ENCODE data around the gene COPZ2. TPM values are rescaled to one million over a fixed set of nuclear protein-coding genes. Genes with fewer than 3 reads are reported as not detected.

COPZ2 gene
- total and polyA plus RNA-seq, 9 of the 15 experiments (the other 6 are each of a cell fraction or from before 2014, with no cell fraction given) = 0.22 to 0.49 TPM; not detected in 7

- Histone ChIP-seq H3K4me2 (ENCODE audit: insufficient read depth, low read length) (no peak overlapping the region), H3K9me1 (ENCODE audit: control insufficient read depth, insufficient read depth, low read length) (no peaks in the 10 kb centered on the region), H3K36me3 (ENCODE audit: control insufficient read depth, insufficient read depth, low read length) (no peaks in the 10 kb centered on the region), H2AFZ (ENCODE audit: low read depth, low read length) (no peak overlapping the region), H3K27ac (ENCODE audit: extremely low read depth, low read depth, low read length) (no peak overlapping the region), H3K9me3 (replicated peaks; ENCODE audit: control insufficient read depth, insufficient read depth, low read depth, low read length) (no peaks in the 10 kb centered on the region), H3K4me3 (no peak overlapping the region), H3K79me2 (ENCODE audit: control insufficient read depth, insufficient read depth, low read length) (no peaks in the 10 kb centered on the region), H3K27me3 (ENCODE audit: control insufficient read depth in 2 of 2, insufficient read depth in 2 of 2, low read length in 2 of 2) (no peaks in the 10 kb centered on the region), H3K9ac (ENCODE audit: insufficient read depth in 1 of 2, low read depth in 2 of 2, low read length in 2 of 2) (no peak overlapping the region), H3K4me1 (replicated peaks in 1 of 2; ENCODE audit: control insufficient read depth in 2 of 2, insufficient read depth in 2 of 2, low read length in 2 of 2) (peaks cover 23 to 39% of the 10 kb centered on the region in 2 experiments; a peak in 4 of 5 replicates), H4K20me1 (replicated peaks; ENCODE audit: control insufficient read depth, insufficient read depth, low read length) (no peaks in the 10 kb centered on the region)
- DNase-seq (ENCODE audit: extremely low read depth in 1 of 4, low spot score in 3 of 4) (peak in 1 of 4 experiments; percentile 33), ATAC-seq (no peak), FAIRE-seq (no peak)
- TF ChIP-seq PKNOX1 (IDR thresholded peaks at IDR 0.05) (peak; percentile 26; the same call in 1 of the 2 replicates), SAFB2 (IDR thresholded peaks at IDR 0.05; ENCODE audit: borderline replicate concordance, low read depth, low read length, severe bottlenecking) (no peak), SIRT6 (IDR thresholded peaks at IDR 0.05; ENCODE audit: low read depth, low read length) (no peak), MEIS2 (IDR thresholded peaks at IDR 0.05; ENCODE audit: partially characterized antibody) (peak; percentile 49), STAT5A (IDR thresholded peaks at IDR 0.05; ENCODE audit: borderline replicate concordance, low read length) (no peak), MITF (IDR thresholded peaks at IDR 0.05) (no peak), PCBP1 (IDR thresholded peaks at IDR 0.05; ENCODE audit: low read depth, low read length, poor library complexity, severe bottlenecking) (peak; percentile 33), MLX (CRISPR knock-in tag; conservative IDR thresholded peaks at IDR 0.05) (no peak), CHD2 (IDR thresholded peaks at IDR 0.05; ENCODE audit: low read depth, low read length) (no peak)
- ChIA-PET CTCF (ENCODE audit: low intra/inter-chr PET ratio) (interaction anchor here (4.7 kb wide), 1 partner anchor 51 kb away, joined by 54 read pairs; no protein-coding TSS in a partner anchor), POLR2A (interaction anchor here (0.5 kb wide), 1 partner anchor 205 kb away, joined by 3 read pairs; no protein-coding TSS in a partner anchor)
- in situ Hi-C loops (cut with MboI) = no loop called here
- 73% methylated on average over 37 of the region's 54 CpGs for WGBS (ENCODE audit: insufficient coverage, low coverage, missing lambda C conversion rate)
- intact Hi-C loops (cut with micrococcal nuclease) = loop anchor here (2.0 to 10.0 kb wide), 2 partner anchors 25 to 231 kb away; partner anchors contain the start of gene NFE2L1
- no TSS peak for BruUV-seq (replicated peaks)
Observed at GRCh38 chr17:48023400-48024148, 14.0 kb downstream of the COPZ2 start.

All from K562 (cell line).